SU-DHL-6 (cell line): Measurements from ENCODE around the gene OTOF.

ENCODE experiments used
- EZH2phosphoT487 ChIP-seq: fragments of 200-600 bp; sonication (generic), shearing (Covaris generic); conservative IDR thresholded peaks from 2 replicates; pipeline ENCODE4 v1.6.1; 2018; ENCODE audit warnings: mild to moderate bottlenecking, antibody characterized with exemption, low read length, moderate library complexity, mixed read lengths
- TF ChIP-seq, protein P1 (sequence below): fragments of 200-600 bp; sonication (generic); IDR thresholded peaks from one replicate; pipeline ENCODE4 v1.5.1; 2017; ENCODE audit warnings: antibody characterized with exemption, mild to moderate bottlenecking, low read length, moderate library complexity; ENCODE audit not compliant: insufficient read depth, poor library complexity, severe bottlenecking

DNA sequence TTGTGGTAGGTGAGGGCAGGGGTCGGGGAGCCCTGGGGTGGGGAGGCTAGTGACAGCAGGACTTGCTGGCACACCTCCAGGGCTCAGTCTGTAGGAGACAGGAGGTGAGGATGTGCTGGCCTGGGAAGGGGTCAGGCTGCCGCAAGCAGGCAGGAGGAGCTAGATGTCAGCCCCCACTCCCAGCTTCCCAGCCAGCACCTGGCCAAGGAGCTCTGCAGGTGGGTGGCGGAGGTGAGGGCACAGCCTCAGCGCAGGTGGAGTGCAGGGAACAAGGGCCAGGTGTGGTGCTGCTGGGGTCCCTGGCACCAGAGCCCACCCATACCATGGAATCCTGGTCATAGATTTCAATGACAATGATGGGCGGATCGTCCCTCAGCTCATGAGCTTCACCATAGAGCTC lies 2.9 kb downstream of the OTOF start:
- TF ChIP-seq, protein P1, sequence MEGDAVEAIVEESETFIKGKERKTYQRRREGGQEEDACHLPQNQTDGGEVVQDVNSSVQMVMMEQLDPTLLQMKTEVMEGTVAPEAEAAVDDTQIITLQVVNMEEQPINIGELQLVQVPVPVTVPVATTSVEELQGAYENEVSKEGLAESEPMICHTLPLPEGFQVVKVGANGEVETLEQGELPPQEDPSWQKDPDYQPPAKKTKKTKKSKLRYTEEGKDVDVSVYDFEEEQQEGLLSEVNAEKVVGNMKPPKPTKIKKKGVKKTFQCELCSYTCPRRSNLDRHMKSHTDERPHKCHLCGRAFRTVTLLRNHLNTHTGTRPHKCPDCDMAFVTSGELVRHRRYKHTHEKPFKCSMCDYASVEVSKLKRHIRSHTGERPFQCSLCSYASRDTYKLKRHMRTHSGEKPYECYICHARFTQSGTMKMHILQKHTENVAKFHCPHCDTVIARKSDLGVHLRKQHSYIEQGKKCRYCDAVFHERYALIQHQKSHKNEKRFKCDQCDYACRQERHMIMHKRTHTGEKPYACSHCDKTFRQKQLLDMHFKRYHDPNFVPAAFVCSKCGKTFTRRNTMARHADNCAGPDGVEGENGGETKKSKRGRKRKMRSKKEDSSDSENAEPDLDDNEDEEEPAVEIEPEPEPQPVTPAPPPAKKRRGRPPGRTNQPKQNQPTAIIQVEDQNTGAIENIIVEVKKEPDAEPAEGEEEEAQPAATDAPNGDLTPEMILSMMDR = no peak
- TF ChIP-seq EZH2phosphoT487 = no peak
